Muscle of arm (tissue), 14 donors: ENCODE data around the gene GSC2. TPM values are rescaled to one million over a fixed set of nuclear protein-coding genes. Genes with fewer than 3 reads are reported as not detected.

ENCODE experiments used
- DNase-seq: peaks from one replicate; pipeline ENCODE4 v3.0.0-alpha.2; 2013
- long read RNA-seq, 11 donors: transcript quantifications; one replicate each; lab custom pipeline, GENCODE V29; 2026
- polyA plus RNA-seq, 12 donors: library from polyadenylated mRNA; unstranded; fragments of 120-200 nt; gene quantifications; one replicate each; pipeline ENCODE4 v1.2.1, GENCODE V29; 2013; ENCODE audit not compliant: insufficient read length in 12 of 12

The GSC2 gene
- not detected for polyA plus RNA-seq
- long read RNA-seq, donor 1 = 0 reads
- long read RNA-seq, donor 2 = 0 reads
- long read RNA-seq, donor 3 = 0 reads
- long read RNA-seq, donor 4 = 0 reads
- long read RNA-seq, donor 5 = 0 reads
- long read RNA-seq, donor 6 = 0 reads
- long read RNA-seq, donor 7 = 0 reads
- long read RNA-seq, donor 8 = 0 reads
- long read RNA-seq, donor 9 = 0 reads
- long read RNA-seq, donor 10 = 0 reads
- long read RNA-seq, donor 11 = 0 reads

DNA sequence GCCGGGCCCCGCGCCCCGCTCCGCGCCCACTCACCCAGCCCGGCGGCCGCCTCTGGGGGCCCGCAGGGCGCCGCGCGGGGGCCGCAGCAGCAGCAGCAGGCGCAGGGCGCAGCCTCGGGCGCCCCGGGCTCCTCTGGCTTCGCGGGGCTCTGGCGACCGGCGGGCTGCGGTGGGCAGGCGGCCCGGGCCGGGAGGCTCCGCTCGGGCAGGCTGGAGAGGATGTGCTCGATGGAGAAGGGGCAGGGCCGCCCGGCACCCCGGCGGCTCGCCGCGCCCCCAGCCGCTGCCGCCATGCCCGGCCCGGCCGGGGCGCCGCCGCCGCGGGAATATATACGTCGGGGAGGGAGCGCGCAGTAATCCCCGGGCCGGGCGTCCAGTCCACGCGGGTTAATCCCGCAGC, at the start of gene GSC2:
GSC2 (minus strand) TSS at position 302 of the 400 bp plus-strand sequence; CDS start at position 293, 9 bp downstream.
- DNase-seq = no peak

DNA sequence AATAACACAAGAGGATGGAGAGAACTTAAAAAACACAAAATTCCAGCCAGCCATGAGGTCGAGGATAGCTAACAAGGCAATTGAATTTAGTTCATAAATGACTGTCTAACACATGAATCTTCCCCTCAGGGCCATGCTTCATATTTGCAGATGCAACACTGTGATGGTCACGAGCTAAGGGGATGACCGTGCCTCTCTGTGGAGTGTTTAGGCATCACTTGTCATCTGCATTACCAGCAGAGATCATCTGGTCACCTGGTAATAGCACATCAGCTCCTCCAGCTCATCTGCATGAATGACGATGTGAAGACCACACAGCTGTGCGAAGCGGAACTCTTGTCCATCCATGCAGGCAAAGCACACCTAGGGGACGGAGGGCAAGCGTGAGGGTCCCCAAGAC, 49.4 kb upstream of the GSC2 start:
- no peak for DNase-seq

GRCh38 chr22:19197997-19198865, 48.1 kb upstream of the GSC2 start:
- DNase-seq = no peak

DNA sequence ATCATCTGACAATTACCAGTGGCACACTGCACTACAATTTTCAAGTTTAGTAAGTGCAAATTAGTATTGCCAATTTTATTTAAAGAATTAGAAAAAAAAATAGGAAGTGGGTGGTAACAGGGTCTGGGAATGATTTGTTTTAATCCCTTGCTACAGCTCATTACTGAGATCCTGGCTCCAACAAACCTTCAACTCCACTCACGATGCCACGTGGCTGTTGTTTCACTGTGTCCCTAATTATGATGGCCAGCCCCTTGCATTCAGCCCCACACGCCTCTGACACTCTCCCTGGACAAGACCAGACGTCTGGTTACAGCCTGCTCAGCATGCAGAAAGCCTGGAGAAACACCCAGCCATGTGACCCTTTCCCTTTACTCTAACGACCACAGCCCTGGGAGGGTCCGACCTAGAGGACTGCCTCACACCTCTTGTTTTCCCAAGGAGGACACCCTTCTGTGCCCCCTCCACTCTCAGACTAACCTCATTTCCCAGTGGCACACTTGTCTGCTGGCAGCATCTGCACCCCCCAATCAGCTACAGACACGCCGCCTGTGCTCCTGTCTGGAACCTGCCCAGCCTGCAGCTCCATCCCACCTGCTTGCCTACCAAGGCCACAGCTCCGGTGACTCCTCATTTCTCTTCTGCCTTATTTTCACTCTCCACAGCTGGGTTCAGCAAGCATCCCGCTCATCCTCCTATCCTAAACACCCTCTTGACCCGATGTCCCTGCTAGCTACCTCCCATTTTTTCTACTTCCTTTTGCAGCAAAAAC, 46.9 kb upstream of the GSC2 start:
- no peak for DNase-seq

DNA sequence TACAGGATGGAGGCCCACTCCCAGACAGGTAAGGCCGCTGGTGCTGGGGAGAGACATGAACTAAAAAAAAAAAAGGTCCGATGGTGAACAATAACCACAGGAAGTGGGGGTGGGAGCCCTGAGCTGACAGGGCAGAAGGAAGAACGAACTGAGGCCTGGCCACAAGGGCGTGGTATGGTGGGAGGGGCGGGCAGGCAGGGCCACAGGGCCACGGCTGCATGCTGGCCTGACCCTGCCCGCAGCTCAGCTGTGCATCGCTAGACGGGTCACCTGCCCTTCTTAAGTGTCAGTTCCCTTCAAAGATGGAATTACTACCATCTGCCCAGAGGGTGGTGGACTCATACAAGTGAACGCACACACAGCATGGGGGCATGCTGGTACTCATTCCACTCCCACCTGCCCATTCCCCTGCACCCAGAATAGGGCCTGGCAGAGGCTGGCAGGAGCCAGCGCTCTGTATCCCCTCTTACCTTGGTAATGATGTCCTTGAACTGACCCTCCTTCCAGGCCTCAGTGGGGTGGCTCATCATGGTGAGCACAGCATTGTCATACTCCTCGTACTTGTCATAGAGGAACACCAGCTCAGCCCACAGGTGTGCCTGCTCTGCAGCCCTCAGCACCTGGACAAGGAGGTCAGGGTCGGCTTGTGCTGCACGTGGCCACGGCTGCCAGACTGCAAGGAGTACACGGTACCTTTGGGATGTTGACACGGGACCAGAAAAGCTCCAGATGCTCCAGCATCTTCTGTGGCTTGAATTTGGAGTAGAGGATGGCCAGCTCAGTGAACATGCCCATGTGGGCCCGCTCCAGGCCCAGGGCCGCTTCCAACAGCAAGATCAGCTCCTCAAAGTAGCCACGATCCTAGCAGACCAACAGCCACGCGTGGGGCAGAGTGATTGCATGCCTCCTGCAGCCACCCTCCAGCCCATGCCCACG, 46.0 kb upstream of the GSC2 start:
- DNase-seq = no peak

- DNase-seq = no peak
Observed at GRCh38 chr22:19194766-19195536, 44.9 kb upstream of the GSC2 start.

DNA sequence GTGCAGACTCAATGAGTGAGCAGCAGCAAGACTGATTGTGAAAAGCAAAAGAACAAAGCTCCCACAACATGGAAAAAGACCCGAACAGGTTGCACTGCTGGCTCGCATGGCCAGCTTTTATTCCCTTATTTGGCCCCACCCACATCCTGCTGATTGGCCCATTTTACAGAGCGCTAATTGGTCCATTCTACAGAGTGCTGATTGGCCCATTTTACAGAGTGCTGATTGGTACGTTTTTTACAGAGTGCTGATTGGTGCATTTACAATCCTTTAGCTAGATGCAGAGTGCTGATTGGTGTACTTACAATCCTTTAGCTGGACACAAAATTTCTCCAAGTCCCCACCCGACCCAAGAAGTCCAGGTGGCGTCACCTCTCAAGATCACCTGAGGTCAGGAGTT, 43.8 kb upstream of the GSC2 start:
- DNase-seq = no peak

GRCh38 chr22:19187716-19188563, 37.8 kb upstream of the GSC2 start:
- no peak for DNase-seq

- no peak for DNase-seq
Observed at GRCh38 chr22:19184276-19184997, 34.3 kb upstream of the GSC2 start.

DNA sequence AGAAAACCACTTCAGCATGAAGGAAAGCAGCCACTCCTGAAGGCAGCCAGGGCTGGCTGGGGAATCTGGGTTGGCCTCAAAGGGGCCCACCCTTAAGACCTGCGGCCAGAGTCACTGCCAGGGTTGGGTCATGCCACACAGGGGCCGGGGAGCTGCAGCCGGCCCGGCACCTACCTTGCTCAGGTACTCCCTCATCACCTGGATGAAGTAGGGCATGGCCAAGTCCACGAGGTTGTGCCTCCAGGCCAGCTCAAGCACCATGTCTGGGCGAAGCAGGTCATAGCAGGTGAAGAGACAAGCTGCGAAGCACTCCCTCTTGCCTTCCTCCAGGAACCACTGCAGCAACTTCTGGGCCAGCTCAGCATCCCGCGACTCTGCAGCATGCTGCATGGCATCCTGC, 33.1 kb upstream of the GSC2 start:
- DNase-seq = no peak

DNA sequence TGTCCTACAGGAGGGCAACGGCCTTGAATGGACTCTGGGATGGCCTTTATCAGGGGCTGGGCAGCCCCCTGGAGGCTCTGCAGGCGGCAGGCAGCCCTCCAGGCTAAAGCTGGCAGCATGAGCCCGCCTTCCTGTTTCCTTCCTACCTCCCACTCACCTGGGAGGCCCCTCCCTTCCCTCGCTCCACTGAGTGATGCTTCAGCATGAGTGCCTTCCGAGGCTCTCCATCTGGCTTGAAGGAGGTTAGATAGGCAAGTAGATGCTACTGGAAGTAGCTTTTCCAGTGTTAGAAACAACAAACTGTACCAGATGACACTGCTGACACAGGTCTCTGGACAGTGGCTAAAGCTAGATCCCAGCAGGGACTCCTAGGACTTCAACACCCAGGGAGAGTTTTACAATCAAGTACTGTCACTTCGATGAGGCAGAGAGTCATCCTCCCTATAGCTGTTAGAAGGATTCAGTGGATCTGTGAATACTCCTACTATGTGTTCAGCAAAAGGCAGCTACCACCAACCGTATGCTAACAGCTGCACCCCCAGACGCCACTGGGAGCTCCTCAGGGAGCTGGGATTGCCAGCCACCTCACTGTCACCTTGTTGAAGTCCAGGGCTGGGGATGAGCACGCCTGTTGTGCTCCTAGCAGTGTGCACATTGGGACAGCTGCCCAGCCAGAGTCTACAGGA, 32.5 kb upstream of the GSC2 start:
- DNase-seq = no peak

DNA sequence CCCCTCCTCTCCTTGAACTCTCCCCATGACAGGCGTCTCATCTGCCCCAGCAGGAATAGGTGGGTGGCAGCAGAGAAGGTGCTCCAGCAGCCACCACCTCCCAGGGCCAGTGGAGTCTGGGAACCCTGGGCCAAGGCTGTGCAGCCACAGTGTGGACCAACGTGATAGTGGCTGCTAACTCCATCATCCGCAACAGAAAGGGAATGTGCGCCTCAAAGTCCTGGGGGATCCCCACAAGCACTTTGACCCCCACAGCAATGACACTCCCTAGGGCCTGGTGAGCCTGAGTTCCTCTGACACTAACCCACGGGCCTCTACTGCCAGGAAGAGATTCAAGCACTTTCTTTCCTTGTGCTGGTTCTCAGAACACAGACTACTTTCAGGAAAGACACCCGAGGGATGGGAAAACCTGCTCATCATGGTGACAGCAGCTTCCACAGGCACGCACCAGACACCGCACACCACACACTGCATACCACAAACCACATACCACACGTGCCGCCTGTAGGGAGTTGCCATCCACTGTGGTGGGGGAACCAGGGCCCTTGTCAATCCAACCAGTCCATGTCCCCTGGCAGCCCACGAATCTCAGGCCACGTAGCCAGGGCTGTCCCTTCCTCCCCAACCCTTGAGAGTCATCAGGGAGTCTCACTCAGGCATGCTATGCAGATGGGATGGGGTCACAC, 31.8 kb upstream of the GSC2 start:
- DNase-seq = no peak

DNA sequence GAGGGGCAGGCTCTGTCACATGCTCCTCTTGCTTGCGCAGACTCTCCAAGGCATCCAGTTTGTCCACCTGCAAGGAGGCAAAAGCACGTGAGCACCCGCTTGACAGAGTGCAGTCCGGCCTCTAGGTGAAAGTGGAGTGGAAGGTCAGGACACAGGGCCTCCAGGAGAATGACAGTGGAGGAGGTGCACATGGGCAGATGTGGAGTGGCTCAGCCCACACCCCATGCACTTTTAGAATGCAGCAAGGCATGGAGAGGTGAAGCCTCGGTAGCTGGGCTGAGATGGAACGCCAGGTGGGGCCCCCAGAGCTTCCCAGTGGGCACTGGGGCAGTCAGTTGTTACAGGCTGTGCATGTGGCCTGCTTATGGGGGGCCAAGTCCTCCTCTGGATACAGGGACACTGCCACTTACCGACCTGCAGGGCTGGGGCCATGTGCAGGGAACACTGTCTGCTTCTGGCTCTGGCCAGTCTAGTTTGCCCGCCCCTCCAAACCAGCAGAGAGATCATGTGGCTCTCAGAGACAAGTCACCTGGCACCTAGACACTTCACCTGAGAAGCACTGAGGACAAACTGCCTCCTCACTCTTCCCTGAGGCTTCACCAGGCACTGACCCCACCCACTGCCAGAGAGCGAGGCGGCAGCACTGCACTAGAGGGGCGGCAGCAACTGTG, 30.8 kb upstream of the GSC2 start:
- DNase-seq = no peak

GRCh38 chr22:19180234-19180633, 30.1 kb upstream of the GSC2 start:
- DNase-seq = no peak

GRCh38 chr22:19179497-19180048, 29.5 kb upstream of the GSC2 start:
- peak; percentile 73 for DNase-seq

GRCh38 chr22:19178657-19179496, 28.8 kb upstream of the GSC2 start, which contains the start of gene SLC25A1:
Gene SLC25A1, minus strand, starts transcription at chr22:19178736. Its CDS starts 63 bp downstream, at chr22:19178673.
- peak; percentile 79 for DNase-seq
